Hepatocyte (in vitro differentiated cells): ENCODE measurements around the gene GPATCH2. TPM values are rescaled to one million over a fixed set of nuclear protein-coding genes. Genes with fewer than 3 reads are reported as not detected.

ENCODE experiments used
- DNase-seq: peaks from one replicate; pipeline ENCODE4 v3.0.0-alpha.2; 2016; ENCODE audit warnings: low spot score
- H2AFZ ChIP-seq: fragments of 200-600 bp; sonication (generic); 2 replicates; pipeline ENCODE4 v1.6.0; 2016; ENCODE audit warnings: antibody characterized with exemption, mild to moderate bottlenecking
- H3K27ac ChIP-seq: fragments of 200-600 bp; sonication (generic); 2 replicates; pipeline ENCODE4 v1.5.1; 2016; ENCODE audit warnings: mild to moderate bottlenecking
- H3K27me3 ChIP-seq: fragments of 200-600 bp; sonication (generic); 2 replicates; pipeline ENCODE4 v1.6.1; 2016
- H3K36me3 ChIP-seq: fragments of 200-600 bp; sonication (generic); replicated peaks from 2 replicates; pipeline ENCODE4 v1.5.1; 2016; ENCODE audit warnings: low read depth; ENCODE audit not compliant: insufficient read depth
- H3K4me1 ChIP-seq: fragments of 200-600 bp; sonication (generic); 2 replicates; pipeline ENCODE4 v1.5.1; 2016; ENCODE audit warnings: mild to moderate bottlenecking, moderate library complexity; ENCODE audit not compliant: insufficient read depth
- H3K4me2 ChIP-seq: fragments of 200-600 bp; sonication (generic); 2 replicates; pipeline ENCODE4 v1.6.0; 2016
- H3K4me3 ChIP-seq: fragments of 200-600 bp; sonication (generic); 2 replicates; pipeline ENCODE4 v1.5.1; 2016; ENCODE audit warnings: mild to moderate bottlenecking
- H3K79me2 ChIP-seq: fragments of 200-600 bp; sonication (generic); 2 replicates; pipeline ENCODE4 v1.6.0; 2017; ENCODE audit warnings: mild to moderate bottlenecking
- H3K9me2 ChIP-seq: fragments of 200-600 bp; sonication (generic); replicated peaks from 2 replicates; pipeline ENCODE4 v1.6.0; 2017; ENCODE audit warnings: mild to moderate bottlenecking; ENCODE audit not compliant: insufficient read depth
- H3K9me3 ChIP-seq: fragments of 200-600 bp; sonication (generic); 2 replicates; pipeline ENCODE4 v1.5.1; 2016; ENCODE audit warnings: low read depth, mild to moderate bottlenecking
- H4K20me1 ChIP-seq: fragments of 200-600 bp; sonication (generic); 2 replicates; pipeline ENCODE4 v1.6.0; 2016; ENCODE audit warnings: mild to moderate bottlenecking; ENCODE audit not compliant: insufficient read depth, poor library complexity, severe bottlenecking
- CTCF ChIP-seq: fragments of 200-600 bp; sonication (generic); IDR thresholded peaks from 2 replicates; pipeline ENCODE4 v1.5.1; 2016; ENCODE audit warnings: antibody characterized with exemption, mild to moderate bottlenecking; ENCODE audit not compliant: poor library complexity
- EZH2 ChIP-seq: fragments of 200-600 bp; sonication (generic); IDR thresholded peaks from 2 replicates; pipeline ENCODE4 v1.6.1; 2016; ENCODE audit warnings: antibody characterized with exemption, mild to moderate bottlenecking, borderline replicate concordance
- EZH2phosphoT487 ChIP-seq: fragments of 200-600 bp; sonication (generic); IDR thresholded peaks from one replicate; pipeline ENCODE4 v1.6.1; 2018; ENCODE audit warnings: antibody characterized with exemption, mild to moderate bottlenecking, low read depth, moderate library complexity; ENCODE audit not compliant: unreplicated experiment, severe bottlenecking
- WGBS: methylation state at CpG from one replicate; pipeline ENCODE4 v1.1.6; 2016; ENCODE audit warnings: low lambda C conversion rate; ENCODE audit errors: missing lambda C conversion rate; 5-methylcytosine and 5-hydroxymethylcytosine counted together
- polyA plus RNA-seq: library from polyadenylated mRNA; unstranded; fragments of >200 nt; fragmentation: Nextera tagmentation; extraction: Ambion mirVana; gene quantifications from 2 replicates; pipeline ENCODE4 v1.2.1, GENCODE V29; 2016
- total RNA-seq: library from RNA; depleted of rRNA; stranded (reverse); fragments of >200 nt; gene quantifications from 2 replicates; pipeline ENCODE4 v1.2.3, GENCODE V29; 2014

GPATCH2 gene
- total and polyA plus RNA-seq, 2 experiments from 2014 or later, result 7.8 to 22.5 TPM

GRCh38 chr1:217469983-217470382 is 160.9 kb downstream of the GPATCH2 start:
- DNase-seq, result no peak
- Histone ChIP-seq H3K27ac (no peak overlapping the region), H3K4me3 (no peak overlapping the region)

GRCh38 chr1:217465102-217465501 is 165.8 kb downstream of the GPATCH2 start:
- WGBS, result 100% methylated on average over 1 of the region's 1 CpG
- H3K4me1 ChIP-seq, result peaks cover 3% of the 10 kb centered on the region

More at GRCh38 chr1:217469983-217470382, 160.9 kb downstream of the GPATCH2 start:
- Histone ChIP-seq H4K20me1 (no peaks in the 10 kb centered on the region), H3K79me2 (no peaks in the 10 kb centered on the region), H3K9me3 (no peaks in the 10 kb centered on the region), H3K9me2 (no peaks in the 10 kb centered on the region), H3K4me2 (no peak overlapping the region), H2AFZ (no peak overlapping the region), H3K4me1 (no peaks in the 10 kb centered on the region), H3K36me3 (no peaks in the 10 kb centered on the region), H3K27me3 (no peaks in the 10 kb centered on the region)
- WGBS, result 100% methylated on average over 1 of the region's 1 CpG
- TF ChIP-seq EZH2phosphoT487, result no peak
- no peak for TF ChIP-seq CTCF
- no peak for TF ChIP-seq EZH2

GRCh38 chr1:217462666-217463065 is 168.2 kb downstream of the GPATCH2 start:
- TF ChIP-seq EZH2phosphoT487 (no peak), EZH2 (no peak), CTCF (no peak)
- 97% methylated on average over 1 of the region's 1 CpG for WGBS
- Histone ChIP-seq H3K79me2 (no peaks in the 10 kb centered on the region), H3K9me2 (no peaks in the 10 kb centered on the region), H3K27ac (no peak overlapping the region), H3K9me3 (no peaks in the 10 kb centered on the region), H4K20me1 (no peaks in the 10 kb centered on the region), H3K36me3 (no peaks in the 10 kb centered on the region), H3K27me3 (no peaks in the 10 kb centered on the region), H2AFZ (no peak overlapping the region), H3K4me2 (no peak overlapping the region), H3K4me1 (peaks cover 3% of the 10 kb centered on the region), H3K4me3 (no peak overlapping the region)
- no peak for DNase-seq

More at GRCh38 chr1:217465102-217465501, 165.8 kb downstream of the GPATCH2 start:
- H3K79me2 ChIP-seq, result no peaks in the 10 kb centered on the region
- TF ChIP-seq EZH2, result no peak
- no peak for TF ChIP-seq CTCF
- no peak for TF ChIP-seq EZH2phosphoT487
- no peak for DNase-seq
- H4K20me1 ChIP-seq, result no peaks in the 10 kb centered on the region
- no peaks in the 10 kb centered on the region for H3K9me2 ChIP-seq
- H3K27ac ChIP-seq, result no peak overlapping the region
- H3K36me3 ChIP-seq, result no peaks in the 10 kb centered on the region
- H3K27me3 ChIP-seq, result no peaks in the 10 kb centered on the region
- no peak overlapping the region for H3K4me3 ChIP-seq
- H3K9me3 ChIP-seq, result no peaks in the 10 kb centered on the region
- H2AFZ ChIP-seq, result no peak overlapping the region
- no peak overlapping the region for H3K4me2 ChIP-seq

GRCh38 chr1:217462159-217462558 is 168.7 kb downstream of the GPATCH2 start:
- Histone ChIP-seq H3K36me3 (no peaks in the 10 kb centered on the region), H3K79me2 (no peaks in the 10 kb centered on the region), H2AFZ (no peak overlapping the region), H4K20me1 (no peaks in the 10 kb centered on the region), H3K4me2 (no peak overlapping the region), H3K27ac (no peak overlapping the region), H3K9me3 (no peaks in the 10 kb centered on the region), H3K27me3 (no peaks in the 10 kb centered on the region), H3K4me3 (no peak overlapping the region), H3K4me1 (peaks cover 3% of the 10 kb centered on the region), H3K9me2 (no peaks in the 10 kb centered on the region)
- 80% methylated on average over 2 of the region's 2 CpGs for WGBS
- TF ChIP-seq EZH2phosphoT487, result no peak
- no peak for TF ChIP-seq EZH2
- no peak for TF ChIP-seq CTCF
- DNase-seq, result no peak
